K562 (cell line): ENCODE results near the gene ALG6. TPM values are rescaled to one million over a fixed set of nuclear protein-coding genes. Genes with fewer than 3 reads are reported as not detected.

ENCODE experiments used
- BHLHE40 ChIP-seq: IDR thresholded peaks from 2 replicates; pipeline ENCODE4 v1.6.1; 2011; ENCODE audit warnings: low read length, improper control_type of control experiment
- CREB1 ChIP-seq, 2 experiments: sonication (generic) in 1 of 2; formaldehyde crosslinking in 1 of 2; IDR thresholded peaks; 2 replicates each; pipeline versions ENCODE4 v1.6.1 to v1.8.0; 2012 to 2022; ENCODE audit warnings: inconsistent platforms in 1 of 2, mild to moderate bottlenecking in 1 of 2, missing genetic modification reagents in 1 of 2, moderate library complexity in 1 of 2
- CTBP1 ChIP-seq: fragments of 450-650 bp; IDR thresholded peaks from 2 replicates; pipeline ENCODE4 v1.6.1; 2016; ENCODE audit warnings: borderline replicate concordance
- FOXA1 ChIP-seq: fragments of 450-650 bp; IDR thresholded peaks from 2 replicates; pipeline ENCODE4 v1.6.1; 2016; ENCODE audit warnings: mild to moderate bottlenecking, borderline replicate concordance
- GTF2F1 ChIP-seq: IDR thresholded peaks from 2 replicates; pipeline ENCODE4 v1.6.1; 2011; ENCODE audit warnings: low read depth, low read length, improper control_type of control experiment
- HMGN3 ChIP-seq: IDR thresholded peaks from 2 replicates; pipeline ENCODE4 v1.6.1; 2011; ENCODE audit warnings: borderline replicate concordance, low read depth, mild to moderate bottlenecking, mixed read lengths, low read length; ENCODE audit not compliant: insufficient read length; ENCODE audit errors: extremely low read depth
- MYNN ChIP-seq, 2 experiments: sonication (generic); formaldehyde crosslinking in 1 of 2; IDR thresholded peaks; 2 replicates each; pipeline versions ENCODE4 v1.5.0 to v1.6.1; 2016 to 2020; ENCODE audit warnings: antibody characterized with exemption in 1 of 2, missing genetic modification reagents in 1 of 2
- RBFOX2 ChIP-seq: fragments of 200-400 bp; formaldehyde crosslinking; IDR thresholded peaks from 2 replicates; pipeline ENCODE4 v1.6.1; 2017; ENCODE audit warnings: low read depth, mild to moderate bottlenecking, low read length, moderate library complexity
- YY1 ChIP-seq, 3 experiments: IDR thresholded peaks; 2 replicates each; pipeline ENCODE4 v1.6.1; 2011; ENCODE audit warnings: low read length in 2 of 3, mild to moderate bottlenecking in 2 of 3, moderate library complexity in 2 of 3, borderline replicate concordance in 1 of 3, control low read depth in 1 of 3, low read depth in 1 of 3; ENCODE audit not compliant: insufficient read depth in 3 of 3, insufficient replicate concordance in 2 of 3, control insufficient read depth in 1 of 3, insufficient read length in 1 of 3; ENCODE audit errors: extremely low read depth in 1 of 3
- ZFX ChIP-seq: sonication (generic); formaldehyde crosslinking; IDR thresholded peaks from 2 replicates; pipeline ENCODE4 v1.8.0; 2022; ENCODE audit warnings: mild to moderate bottlenecking, missing genetic modification reagents, moderate library complexity
- ZNF133 ChIP-seq: fragments of 250-450 bp; sonication (Bioruptor Pico); IDR thresholded peaks from 2 replicates; pipeline ENCODE4 v1.4.0; 2020; ENCODE audit warnings: mild to moderate bottlenecking
- ZNF184 ChIP-seq: sonication (generic); formaldehyde crosslinking; IDR thresholded peaks from 2 replicates; pipeline ENCODE4 v1.5.0; 2020; ENCODE audit warnings: missing genetic modification reagents
- ZNF431 ChIP-seq: sonication (generic); formaldehyde crosslinking; IDR thresholded peaks from 2 replicates; pipeline ENCODE4 v1.8.0; 2022; ENCODE audit warnings: mild to moderate bottlenecking, missing genetic modification reagents
- polyA plus RNA-seq, 8 experiments: library from polyadenylated mRNA; depleted of rRNA in 4 of 8; stranded (reverse) in 5 of 8; unstranded in 3 of 8; fragments of >200 nt; fragmentation: Nextera tagmentation in 2 of 8; fragmentation: Illumina TruSeq in 1 of 8; extraction: Ambion mirVana in 2 of 8; extraction: Trizol in 1 of 8; gene quantifications; 2 replicates each; pipeline versions ENCODE4 v1.2.1 to v1.2.3, GENCODE V29; 2011 to 2014; ENCODE audit warnings: inconsistent platforms in 1 of 8, missing spikeins in 1 of 8
- total RNA-seq, 7 experiments: library from RNA; depleted of rRNA in 6 of 7; stranded (reverse); fragments of >200 nt in 6 of 7; fragmentation: Illumina TruSeq in 2 of 7; extraction: Trizol in 2 of 7; gene quantifications; 2 replicates each; pipeline versions ENCODE4 v1.2.1 to v1.2.3, GENCODE V29; 2011 to 2021; ENCODE audit warnings: low replicate concordance in 1 of 7
- TF ChIP-seq, protein P1 (sequence below), 3 experiments: IDR thresholded peaks in 2 of 3; conservative IDR thresholded peaks in 1 of 3; 2 replicates each; pipeline ENCODE4 v1.5.1; 2011 to 2012; ENCODE audit warnings: low read length in 3 of 3, mild to moderate bottlenecking in 3 of 3, control low read depth in 2 of 3, improper control_type of control experiment in 1 of 3, inconsistent platforms in 1 of 3, low read depth in 1 of 3, mixed read lengths in 1 of 3, moderate library complexity in 1 of 3; ENCODE audit not compliant: insufficient read depth in 2 of 3
- TF ChIP-seq, protein P2 (sequence below): fragments of 250-450 bp; sonication (Bioruptor Pico); IDR thresholded peaks from 2 replicates; pipeline ENCODE4 v1.4.0; 2020
- TF ChIP-seq, protein P3 (sequence below), 2 experiments: IDR thresholded peaks; 2 replicates each; pipeline ENCODE4 v1.6.1; 2012; ENCODE audit warnings: improper control_type of control experiment in 2 of 2, low read depth in 2 of 2, low read length in 2 of 2, borderline replicate concordance in 1 of 2
- TF ChIP-seq, protein P4 (sequence below): IDR thresholded peaks from 2 replicates; pipeline ENCODE4 v1.6.1; 2014; ENCODE audit warnings: antibody characterized with exemption

The ALG6 gene
- total and polyA plus RNA-seq, 9 of the 15 experiments (the other 6 are each of a cell fraction or from before 2014, with no cell fraction given): 14.6 to 35.7 (median 23.3) TPM

DNA sequence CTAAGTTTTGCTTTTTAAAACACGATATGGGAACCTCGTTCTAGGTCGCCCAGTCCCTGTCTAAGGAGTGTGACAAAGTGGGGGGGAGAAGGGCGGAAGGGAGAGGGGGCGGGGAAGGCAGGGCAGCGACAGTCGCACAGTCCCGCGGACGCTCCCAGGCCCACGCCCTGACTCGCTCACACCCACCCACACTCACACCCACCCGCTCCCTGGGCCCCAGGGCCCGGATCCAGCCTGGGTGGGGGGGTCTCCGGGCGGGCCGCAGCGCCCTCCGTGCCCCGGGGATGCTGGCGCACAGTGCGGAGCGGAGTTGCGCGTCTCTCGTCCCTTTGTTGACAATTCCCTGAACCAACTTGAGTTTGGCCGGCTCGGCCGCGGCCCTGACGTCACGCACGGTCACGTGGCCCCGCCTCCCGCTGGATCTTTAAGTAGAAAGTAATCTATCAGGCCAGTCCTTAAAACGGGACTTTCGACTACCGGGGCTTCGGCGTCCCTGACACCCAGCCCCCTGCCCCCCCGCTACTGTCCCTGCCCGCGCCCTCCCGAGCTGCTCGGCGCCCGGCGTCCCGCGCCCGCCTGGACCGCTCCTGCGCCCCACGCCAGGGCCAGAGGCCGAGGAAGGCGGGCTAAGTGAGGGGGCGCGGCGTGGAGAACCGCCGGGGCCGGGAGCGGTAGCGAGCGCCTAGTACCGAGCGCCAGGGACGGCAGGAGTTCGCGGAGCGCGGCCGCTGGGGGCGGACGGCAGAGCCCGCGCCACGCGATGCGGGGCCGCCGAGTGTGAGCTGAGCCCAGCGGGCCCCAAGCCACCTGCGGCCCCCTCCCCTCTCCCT is 45.1 kb upstream of the ALG6 start, which contains the start of gene FOXD3 (continued):
- TF ChIP-seq HMGN3 (peak; percentile 48), MYNN (IDR thresholded peaks at IDR 0.05) (no peak), MYNN (CRISPR knock-in tag; IDR thresholded peaks at IDR 0.05) (no peak), ZFX (CRISPR knock-in tag) (peak; percentile 85), CREB1 (IDR thresholded peaks at IDR 0.05) (peak; percentile 82), CREB1 (CRISPR knock-in tag; IDR thresholded peaks at IDR 0.05) (peak; percentile 85), RBFOX2 (peak; percentile 72), BHLHE40 (peak; percentile 77), YY1 (IDR thresholded peaks at IDR 0.05; ENCODE audit: borderline replicate concordance in 1 of 3, control insufficient read depth in 1 of 3, extremely low read depth in 1 of 3, insufficient read depth in 3 of 3, insufficient read length in 1 of 3, insufficient replicate concordance in 2 of 3, low read depth in 1 of 3, low read length in 2 of 3) (peak in 1 of 3 experiments; percentile 34), CTBP1 (peak; percentile 46; the same call in 1 of the 2 replicates), FOXA1 (no peak), ZNF184 (CRISPR knock-in tag) (no peak), ZNF431 (peak; percentile 73), ZNF133 (CRISPR knock-in tag) (no peak), GTF2F1 (no peak)
- TF ChIP-seq, protein P1, sequence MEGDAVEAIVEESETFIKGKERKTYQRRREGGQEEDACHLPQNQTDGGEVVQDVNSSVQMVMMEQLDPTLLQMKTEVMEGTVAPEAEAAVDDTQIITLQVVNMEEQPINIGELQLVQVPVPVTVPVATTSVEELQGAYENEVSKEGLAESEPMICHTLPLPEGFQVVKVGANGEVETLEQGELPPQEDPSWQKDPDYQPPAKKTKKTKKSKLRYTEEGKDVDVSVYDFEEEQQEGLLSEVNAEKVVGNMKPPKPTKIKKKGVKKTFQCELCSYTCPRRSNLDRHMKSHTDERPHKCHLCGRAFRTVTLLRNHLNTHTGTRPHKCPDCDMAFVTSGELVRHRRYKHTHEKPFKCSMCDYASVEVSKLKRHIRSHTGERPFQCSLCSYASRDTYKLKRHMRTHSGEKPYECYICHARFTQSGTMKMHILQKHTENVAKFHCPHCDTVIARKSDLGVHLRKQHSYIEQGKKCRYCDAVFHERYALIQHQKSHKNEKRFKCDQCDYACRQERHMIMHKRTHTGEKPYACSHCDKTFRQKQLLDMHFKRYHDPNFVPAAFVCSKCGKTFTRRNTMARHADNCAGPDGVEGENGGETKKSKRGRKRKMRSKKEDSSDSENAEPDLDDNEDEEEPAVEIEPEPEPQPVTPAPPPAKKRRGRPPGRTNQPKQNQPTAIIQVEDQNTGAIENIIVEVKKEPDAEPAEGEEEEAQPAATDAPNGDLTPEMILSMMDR (IDR thresholded peaks at IDR 0.05 in 2 of 3, conservative IDR thresholded peaks at IDR 0.05 in 1 of 3; ENCODE audit: insufficient read depth in 2 of 3, low read depth in 1 of 3, low read length in 3 of 3): no peak
- TF ChIP-seq, protein P2, sequence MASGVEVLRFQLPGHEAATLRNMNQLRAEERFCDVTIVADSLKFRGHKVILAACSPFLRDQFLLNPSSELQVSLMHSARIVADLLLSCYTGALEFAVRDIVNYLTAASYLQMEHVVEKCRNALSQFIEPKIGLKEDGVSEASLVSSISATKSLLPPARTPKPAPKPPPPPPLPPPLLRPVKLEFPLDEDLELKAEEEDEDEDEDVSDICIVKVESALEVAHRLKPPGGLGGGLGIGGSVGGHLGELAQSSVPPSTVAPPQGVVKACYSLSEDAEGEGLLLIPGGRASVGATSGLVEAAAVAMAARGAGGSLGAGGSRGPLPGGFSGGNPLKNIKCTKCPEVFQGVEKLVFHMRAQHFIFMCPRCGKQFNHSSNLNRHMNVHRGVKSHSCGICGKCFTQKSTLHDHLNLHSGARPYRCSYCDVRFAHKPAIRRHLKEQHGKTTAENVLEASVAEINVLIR (CRISPR knock-in tag): peak; percentile 69
- TF ChIP-seq, protein P3, sequence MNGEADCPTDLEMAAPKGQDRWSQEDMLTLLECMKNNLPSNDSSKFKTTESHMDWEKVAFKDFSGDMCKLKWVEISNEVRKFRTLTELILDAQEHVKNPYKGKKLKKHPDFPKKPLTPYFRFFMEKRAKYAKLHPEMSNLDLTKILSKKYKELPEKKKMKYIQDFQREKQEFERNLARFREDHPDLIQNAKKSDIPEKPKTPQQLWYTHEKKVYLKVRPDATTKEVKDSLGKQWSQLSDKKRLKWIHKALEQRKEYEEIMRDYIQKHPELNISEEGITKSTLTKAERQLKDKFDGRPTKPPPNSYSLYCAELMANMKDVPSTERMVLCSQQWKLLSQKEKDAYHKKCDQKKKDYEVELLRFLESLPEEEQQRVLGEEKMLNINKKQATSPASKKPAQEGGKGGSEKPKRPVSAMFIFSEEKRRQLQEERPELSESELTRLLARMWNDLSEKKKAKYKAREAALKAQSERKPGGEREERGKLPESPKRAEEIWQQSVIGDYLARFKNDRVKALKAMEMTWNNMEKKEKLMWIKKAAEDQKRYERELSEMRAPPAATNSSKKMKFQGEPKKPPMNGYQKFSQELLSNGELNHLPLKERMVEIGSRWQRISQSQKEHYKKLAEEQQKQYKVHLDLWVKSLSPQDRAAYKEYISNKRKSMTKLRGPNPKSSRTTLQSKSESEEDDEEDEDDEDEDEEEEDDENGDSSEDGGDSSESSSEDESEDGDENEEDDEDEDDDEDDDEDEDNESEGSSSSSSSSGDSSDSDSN (IDR thresholded peaks at IDR 0.05; ENCODE audit: borderline replicate concordance in 1 of 2, low read depth in 2 of 2, low read length in 2 of 2): peak in 1 of 2 experiments; percentile 43; a peak in 1 of 4 replicates
- TF ChIP-seq, protein P4, sequence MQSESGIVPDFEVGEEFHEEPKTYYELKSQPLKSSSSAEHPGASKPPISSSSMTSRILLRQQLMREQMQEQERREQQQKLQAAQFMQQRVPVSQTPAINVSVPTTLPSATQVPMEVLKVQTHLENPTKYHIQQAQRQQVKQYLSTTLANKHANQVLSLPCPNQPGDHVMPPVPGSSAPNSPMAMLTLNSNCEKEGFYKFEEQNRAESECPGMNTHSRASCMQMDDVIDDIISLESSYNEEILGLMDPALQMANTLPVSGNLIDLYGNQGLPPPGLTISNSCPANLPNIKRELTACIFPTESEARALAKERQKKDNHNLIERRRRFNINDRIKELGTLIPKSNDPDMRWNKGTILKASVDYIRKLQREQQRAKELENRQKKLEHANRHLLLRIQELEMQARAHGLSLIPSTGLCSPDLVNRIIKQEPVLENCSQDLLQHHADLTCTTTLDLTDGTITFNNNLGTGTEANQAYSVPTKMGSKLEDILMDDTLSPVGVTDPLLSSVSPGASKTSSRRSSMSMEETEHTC: peak; percentile 36; the same call in 1 of the 2 replicates
